Esophagus muscularis mucosa (tissue), 3 donors: ENCODE data around the gene PCDHB12.
A peak's percentile ranks its signal among the peaks of the same experiment; 100 is the strongest.

Experiments used
- CTCF ChIP-seq, 3 experiments: fragments of 200-600 bp in 2 of 3; fragments of 450-650 bp in 1 of 3; sonication (generic) in 2 of 3; IDR thresholded peaks; one replicate each; pipeline ENCODE4 v1.5.1; 2017 to 2019; ENCODE audit warnings: antibody characterized with exemption in 3 of 3, mild to moderate bottlenecking in 2 of 3, moderate library complexity in 1 of 3
- POLR2AphosphoS5 ChIP-seq, 2 donors: sonication (generic); formaldehyde crosslinking; IDR thresholded peaks; one replicate each; pipeline ENCODE4 v1.6.1; 2017; ENCODE audit warnings: antibody characterized with exemption in 2 of 2

DNA sequence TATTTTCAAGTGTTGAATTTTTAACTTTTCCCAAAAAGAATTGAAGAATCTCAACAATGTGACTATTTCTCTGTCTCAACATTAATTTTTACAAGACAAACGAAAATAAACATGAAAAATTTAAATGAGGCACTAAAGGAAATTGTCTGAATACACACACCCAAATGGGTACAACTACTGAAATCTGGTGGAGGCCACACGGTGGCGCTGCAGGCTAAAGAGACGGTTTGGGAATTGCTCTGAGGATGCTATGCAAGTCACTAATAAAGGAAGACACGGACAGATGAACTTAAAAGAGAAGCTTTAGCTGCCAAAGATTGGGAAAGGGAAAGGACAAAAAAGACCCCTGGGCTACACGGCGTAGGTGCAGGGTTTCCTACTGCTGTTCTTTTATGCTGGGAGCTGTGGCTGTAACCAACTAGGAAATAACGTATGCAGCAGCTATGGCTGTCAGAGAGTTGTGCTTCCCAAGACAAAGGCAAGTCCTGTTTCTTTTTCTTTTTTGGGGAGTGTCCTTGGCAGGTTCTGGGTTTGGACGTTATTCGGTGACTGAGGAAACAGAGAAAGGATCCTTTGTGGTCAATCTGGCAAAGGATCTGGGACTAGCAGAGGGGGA is 16.3 kb upstream of the PCDHB12 start, which contains the start of gene PCDHB10:
- TF ChIP-seq CTCF (IDR thresholded peaks at IDR 0.05) (peak in 2 of 3 experiments; percentile 26 to 43), POLR2AphosphoS5 (IDR thresholded peaks at IDR 0.05) (no peak)
